Effector memory CD4-positive, alpha-beta T cell (primary cell): ENCODE measurements around the gene SLC35B1.
A peak's percentile ranks its signal among the peaks of the same experiment; 100 is the strongest.

Source experiments
- DNase-seq, 3 donors: peaks; one replicate each; pipeline ENCODE4 v3.0.0-alpha.2; 2020
- H3K27ac ChIP-seq: 2 replicates; pipeline ENCODE4 v1.7.0; 2013; ENCODE audit warnings: mild to moderate bottlenecking, low read length, moderate library complexity; ENCODE audit not compliant: insufficient read depth, poor library complexity, severe bottlenecking
- H3K27me3 ChIP-seq: replicated peaks from 2 replicates; pipeline ENCODE4 v1.7.0; 2013; ENCODE audit warnings: mild to moderate bottlenecking, low read length; ENCODE audit not compliant: insufficient read depth, control insufficient read depth, poor library complexity, severe bottlenecking
- H3K36me3 ChIP-seq: 2 replicates; pipeline ENCODE4 v1.7.0; 2013; ENCODE audit warnings: mild to moderate bottlenecking, low read length, moderate library complexity; ENCODE audit not compliant: control insufficient read depth, insufficient read depth
- H3K4me1 ChIP-seq: 2 replicates; pipeline ENCODE4 v1.7.0; 2013; ENCODE audit warnings: low read length, mild to moderate bottlenecking; ENCODE audit not compliant: control insufficient read depth, insufficient read depth, poor library complexity, severe bottlenecking
- H3K4me3 ChIP-seq: 2 replicates; pipeline ENCODE4 v1.7.0; 2013; ENCODE audit warnings: low read length, low read depth, mild to moderate bottlenecking; ENCODE audit not compliant: insufficient read depth, poor library complexity, severe bottlenecking
- H3K9me3 ChIP-seq: 2 replicates; pipeline ENCODE4 v1.7.0; 2013; ENCODE audit warnings: mild to moderate bottlenecking, low read length, moderate library complexity; ENCODE audit not compliant: control insufficient read depth

Gene SLC35B1

DNA sequence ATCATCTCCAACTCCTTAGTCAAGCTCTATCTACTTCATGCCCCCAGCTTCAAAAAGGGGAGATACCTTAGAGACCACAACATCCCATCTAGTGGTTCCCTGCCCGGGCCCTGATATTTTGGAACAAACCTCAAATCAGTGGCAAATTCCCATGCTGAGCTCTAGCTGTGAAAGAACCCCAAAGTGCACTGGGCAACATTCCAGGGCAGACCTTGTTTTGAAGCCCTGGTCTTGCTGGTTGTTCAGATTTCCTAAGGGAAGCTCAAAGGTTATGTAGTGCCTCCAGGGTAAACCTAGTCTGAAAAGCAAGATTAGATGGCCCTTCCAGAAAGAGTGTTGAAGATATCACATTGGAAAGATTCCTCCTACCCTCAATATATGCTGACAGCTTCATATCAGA, 39.9 kb upstream of the SLC35B1 start:
- H3K36me3 ChIP-seq, result no peaks in the 10 kb centered on the region
- H3K9me3 ChIP-seq, result no peaks in the 10 kb centered on the region
- no peaks in the 10 kb centered on the region for H3K27me3 ChIP-seq
- DNase-seq, result no peak
- H3K4me1 ChIP-seq, result peaks cover 75% of the 10 kb centered on the region
- H3K4me3 ChIP-seq, result peak overlapping the region; percentile 3
- peak overlapping the region; percentile 86 for H3K27ac ChIP-seq

DNA sequence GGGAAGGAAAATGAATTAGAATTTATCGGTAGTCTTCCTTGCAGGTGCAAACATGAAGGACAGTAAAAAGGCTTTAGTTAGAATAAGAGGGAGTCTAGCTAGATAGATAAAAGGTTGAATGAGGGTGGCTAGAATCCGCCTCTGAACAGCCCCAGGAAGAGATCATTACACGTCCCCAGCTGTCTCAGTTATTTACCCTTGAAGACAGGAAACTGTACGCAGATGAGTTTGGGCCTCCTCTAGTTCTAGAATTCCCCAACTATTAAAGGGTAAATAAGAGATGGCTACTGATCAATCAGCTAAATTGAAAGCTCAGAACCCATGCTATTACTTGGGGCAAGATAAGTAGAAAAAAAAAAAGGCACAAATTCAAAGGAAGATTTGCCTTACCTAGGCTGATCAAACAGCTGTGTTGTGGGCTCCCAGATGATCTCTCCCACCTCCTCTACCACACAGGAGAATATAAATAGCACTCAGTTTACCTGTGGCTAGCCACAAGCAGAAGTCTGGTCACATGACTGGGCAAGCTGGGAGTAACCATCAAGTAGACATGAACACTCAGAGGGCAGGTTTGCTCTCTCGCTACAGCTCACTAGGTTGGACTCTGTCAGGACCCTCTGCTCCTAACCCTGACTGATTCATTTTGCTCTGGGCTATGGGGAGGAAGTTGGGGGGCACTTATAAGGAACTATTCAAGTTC, 39.2 kb upstream of the SLC35B1 start:
- Histone ChIP-seq H3K27me3 (no peaks in the 10 kb centered on the region), H3K4me1 (peaks cover 77% of the 10 kb centered on the region), H3K9me3 (no peaks in the 10 kb centered on the region), H3K27ac (peak overlapping the region; percentile 86), H3K4me3 (peak overlapping the region; percentile 26), H3K36me3 (no peaks in the 10 kb centered on the region)
- DNase-seq, result no peak

- H3K27me3 ChIP-seq, result no peaks in the 10 kb centered on the region
These were observed 37.7 kb upstream of the SLC35B1 start for GRCh38 chr17:49745175-49746139.

GRCh38 chr17:49742166-49742638, 34.4 kb upstream of the SLC35B1 start:
- Histone ChIP-seq H3K27me3 (no peaks in the 10 kb centered on the region), H3K4me3 (peak overlapping the region; percentile 28), H3K4me1 (peaks cover 89% of the 10 kb centered on the region), H3K27ac (peak overlapping the region; percentile 96), H3K9me3 (no peaks in the 10 kb centered on the region), H3K36me3 (no peaks in the 10 kb centered on the region)
- no peak for DNase-seq

More at GRCh38 chr17:49745175-49746139, 37.7 kb upstream of the SLC35B1 start:
- H3K27ac ChIP-seq, result peak overlapping the region; percentile 86
- H3K4me3 ChIP-seq, result no peak overlapping the region
- no peaks in the 10 kb centered on the region for H3K9me3 ChIP-seq
- H3K36me3 ChIP-seq, result no peaks in the 10 kb centered on the region
- peaks cover 91% of the 10 kb centered on the region for H3K4me1 ChIP-seq
- DNase-seq, result no peak

GRCh38 chr17:49741692-49742076, 33.9 kb upstream of the SLC35B1 start:
- H3K4me3 ChIP-seq, result peak overlapping the region; percentile 28
- DNase-seq, result no peak
- H3K27ac ChIP-seq, result peak overlapping the region; percentile 96
- H3K36me3 ChIP-seq, result no peaks in the 10 kb centered on the region
- H3K27me3 ChIP-seq, result no peaks in the 10 kb centered on the region
- peaks cover 89% of the 10 kb centered on the region for H3K4me1 ChIP-seq
- H3K9me3 ChIP-seq, result no peaks in the 10 kb centered on the region

GRCh38 chr17:49741009-49741691, 33.4 kb upstream of the SLC35B1 start:
- peak overlapping the region; percentile 96 for H3K27ac ChIP-seq
- DNase-seq, result no peak

DNA sequence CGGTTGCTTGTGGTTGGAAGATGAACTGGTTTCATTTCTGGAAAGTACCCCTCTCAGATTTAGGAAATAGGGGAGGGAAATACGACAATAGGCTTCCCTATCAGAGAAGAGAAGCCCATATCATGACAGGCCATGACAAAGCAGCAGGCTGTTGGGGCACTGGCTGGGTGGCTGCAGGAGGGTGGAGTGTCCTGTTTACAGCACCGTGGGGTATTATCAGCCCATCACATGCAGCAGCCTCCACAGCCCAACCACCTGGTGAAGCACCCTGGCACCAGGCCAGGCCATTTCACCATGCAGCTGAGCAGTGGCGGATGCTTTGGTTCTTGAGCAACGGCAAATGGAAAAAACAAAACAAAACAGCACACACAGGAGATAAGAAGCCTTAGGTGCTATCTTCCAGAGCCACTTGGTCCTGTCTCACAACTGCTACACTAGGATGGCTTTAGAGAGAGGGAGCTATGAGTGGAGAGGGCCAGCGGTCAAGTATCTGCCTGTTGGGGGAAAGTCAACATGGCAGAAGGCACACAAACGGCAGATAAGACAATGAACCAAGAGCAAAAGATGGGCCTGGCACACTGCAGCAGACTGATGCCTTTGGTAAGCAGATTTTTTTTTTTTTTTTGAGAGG, 32.0 kb upstream of the SLC35B1 start:
- peaks cover 76% of the 10 kb centered on the region for H3K4me1 ChIP-seq
- DNase-seq, result peak; percentile 91 to 97 (median 94)
- no peaks in the 10 kb centered on the region for H3K9me3 ChIP-seq
- H3K36me3 ChIP-seq, result no peaks in the 10 kb centered on the region
- H3K27ac ChIP-seq, result peak overlapping the region; percentile 96
- peak overlapping the region; percentile 35 for H3K4me3 ChIP-seq
- no peaks in the 10 kb centered on the region for H3K27me3 ChIP-seq

More at GRCh38 chr17:49741009-49741691, 33.4 kb upstream of the SLC35B1 start:
- H3K4me3 ChIP-seq, result peak overlapping the region; percentile 28
- H3K9me3 ChIP-seq, result no peaks in the 10 kb centered on the region
- H3K27me3 ChIP-seq, result no peaks in the 10 kb centered on the region
- no peaks in the 10 kb centered on the region for H3K36me3 ChIP-seq
- H3K4me1 ChIP-seq, result peaks cover 88% of the 10 kb centered on the region

DNA sequence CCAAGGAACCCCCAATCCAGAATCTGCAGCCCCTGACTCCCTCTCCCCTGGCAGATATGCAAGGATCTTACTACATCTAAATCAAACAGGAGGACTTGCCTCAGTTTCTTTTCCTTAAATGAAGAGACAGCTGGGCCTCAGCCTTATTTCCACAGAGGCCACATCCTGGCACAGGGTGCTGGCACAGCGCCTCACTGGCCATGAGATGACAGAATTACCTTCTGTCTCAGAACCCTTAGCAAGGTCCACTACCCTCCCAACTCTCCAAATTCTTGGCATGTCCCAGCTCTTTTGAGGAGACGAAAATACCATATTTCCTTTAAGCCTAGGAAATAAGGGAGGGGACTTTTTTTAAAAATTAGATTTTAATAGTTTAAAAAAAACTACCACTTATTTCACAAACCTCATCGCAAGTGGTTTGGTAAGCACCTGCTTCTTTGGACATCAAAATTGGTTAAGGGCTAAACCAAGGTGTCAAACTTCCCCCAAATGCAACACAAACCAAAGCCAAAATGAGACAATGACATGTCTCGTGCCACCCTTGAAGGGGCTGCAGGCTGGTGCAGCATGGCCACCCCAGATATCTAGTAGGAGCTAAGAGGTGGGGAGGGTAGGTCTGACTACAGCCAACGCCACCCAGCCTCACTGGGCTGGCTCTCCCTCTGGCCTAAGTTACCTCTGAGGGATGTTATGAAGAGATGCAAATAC, 30.8 kb upstream of the SLC35B1 start:
- Histone ChIP-seq H3K4me3 (peak overlapping the region; percentile 35), H3K9me3 (no peaks in the 10 kb centered on the region), H3K4me1 (peaks cover 67% of the 10 kb centered on the region), H3K27ac (peak overlapping the region; percentile 96), H3K27me3 (no peaks in the 10 kb centered on the region), H3K36me3 (no peaks in the 10 kb centered on the region)
- DNase-seq, result no peak
